HEK293 (cell line): ENCODE data around the gene RAP1GAP.

Experiments
- CTCF ChIA-PET: fragments of 350-600 bp; formaldehyde crosslinking; extraction: SDS; loops from one replicate; lab custom pipeline; 2021; ENCODE audit warnings: antibody characterized with exemption; lab: Yijun Ruan, JAX
- POLR2A ChIA-PET: fragments of 300-600 bp; formaldehyde crosslinking; extraction: SDS; loops from one replicate; lab custom pipeline; 2020; ENCODE audit warnings: antibody characterized with exemption, inconsistent platforms; lab: Yijun Ruan, JAX
- H3K27ac ChIP-seq: fragments of 200-500 bp; sonication (Bioruptor generic); 2 replicates; pipeline ENCODE4 v1.5.1; 2014; ENCODE audit warnings: low read depth, low read length, control low read depth, inconsistent platforms; ENCODE audit errors: extremely low read depth
- H3K36me3 ChIP-seq, 2 experiments: fragments of 200-500 bp in 1 of 2; sonication (Bioruptor generic) in 1 of 2; 1 replicate in 1 of 2; 2 replicates in 1 of 2; pipeline ENCODE4 v1.5.1; 2014 to 2017; ENCODE audit warnings: inconsistent platforms in 2 of 2, low read length in 2 of 2; ENCODE audit not compliant: control insufficient read depth in 2 of 2, insufficient read depth in 1 of 2
- H3K4me1 ChIP-seq: fragments of 200-500 bp; sonication (Bioruptor generic); 2 replicates; pipeline ENCODE4 v1.5.1; 2014; ENCODE audit warnings: mild to moderate bottlenecking, low read length, inconsistent platforms; ENCODE audit not compliant: control insufficient read depth, insufficient read depth
- H3K4me3 ChIP-seq: 2 replicates; pipeline ENCODE4 v1.5.1; 2011; ENCODE audit warnings: low read depth, mild to moderate bottlenecking, control low read depth, low read length, moderate library complexity
- H3K9me3 ChIP-seq: fragments of 200-500 bp; sonication (Bioruptor generic); 2 replicates; pipeline ENCODE4 v1.5.1; 2014; ENCODE audit warnings: low read depth, low read length, inconsistent platforms; ENCODE audit not compliant: control insufficient read depth, insufficient read depth
- BCL11A ChIP-seq: fragments of 450-650 bp; formaldehyde crosslinking; IDR thresholded peaks from 2 replicates; pipeline ENCODE4 v1.5.1; 2016; ENCODE audit warnings: low read depth, missing biosample characterization, missing genetic modification characterization
- ELK4 ChIP-seq: IDR thresholded peaks from 2 replicates; pipeline ENCODE4 v1.6.1; 2011; ENCODE audit warnings: mild to moderate bottlenecking, low read depth, low read length, borderline replicate concordance
- FEZF1 ChIP-seq: fragments of 450-650 bp; formaldehyde crosslinking; IDR thresholded peaks from 2 replicates; pipeline ENCODE4 v1.5.1; 2016; ENCODE audit warnings: missing biosample characterization, missing genetic modification characterization
- GLI4 ChIP-seq: fragments of 450-650 bp; formaldehyde crosslinking; IDR thresholded peaks from 2 replicates; pipeline ENCODE4 v1.5.1; 2016; ENCODE audit warnings: missing biosample characterization, missing genetic modification characterization
- OSR2 ChIP-seq: fragments of 450-650 bp; formaldehyde crosslinking; IDR thresholded peaks from 2 replicates; pipeline ENCODE4 v1.5.1; 2016; ENCODE audit warnings: missing biosample characterization, missing genetic modification characterization
- ZBTB21 ChIP-seq: fragments of 450-650 bp; formaldehyde crosslinking; IDR thresholded peaks from 2 replicates; pipeline ENCODE4 v1.5.1; 2017; ENCODE audit warnings: missing biosample characterization, missing genetic modification characterization
- ZBTB7A ChIP-seq: fragments of 450-650 bp; formaldehyde crosslinking; IDR thresholded peaks from 2 replicates; pipeline ENCODE4 v1.5.1; 2016; ENCODE audit warnings: low read depth, missing biosample characterization, missing genetic modification characterization
- ZFHX2 ChIP-seq: fragments of 450-650 bp; formaldehyde crosslinking; conservative IDR thresholded peaks from 2 replicates; pipeline ENCODE4 v1.5.1; 2016; ENCODE audit warnings: missing biosample characterization, missing genetic modification characterization
- ZFP41 ChIP-seq: fragments of 450-650 bp; formaldehyde crosslinking; IDR thresholded peaks from 2 replicates; pipeline ENCODE4 v1.5.1; 2016; ENCODE audit warnings: missing biosample characterization, missing genetic modification characterization, borderline replicate concordance
- ZNF133 ChIP-seq: fragments of 450-650 bp; formaldehyde crosslinking; IDR thresholded peaks from 2 replicates; pipeline ENCODE4 v1.5.1; 2016; ENCODE audit warnings: missing biosample characterization, missing genetic modification characterization
- ZNF157 ChIP-seq: fragments of 450-650 bp; formaldehyde crosslinking; IDR thresholded peaks from 2 replicates; pipeline ENCODE4 v1.5.1; 2016; ENCODE audit warnings: missing biosample characterization, missing genetic modification characterization
- ZNF19 ChIP-seq: fragments of 450-650 bp; formaldehyde crosslinking; IDR thresholded peaks from 2 replicates; pipeline ENCODE4; 2016; ENCODE audit warnings: missing biosample characterization, missing genetic modification characterization, low read depth
- ZNF2 ChIP-seq: fragments of 450-650 bp; formaldehyde crosslinking; IDR thresholded peaks from 2 replicates; pipeline ENCODE4 v1.5.1; 2016; ENCODE audit warnings: missing biosample characterization, missing genetic modification characterization
- ZNF23 ChIP-seq: fragments of 450-650 bp; formaldehyde crosslinking; IDR thresholded peaks from 2 replicates; pipeline ENCODE4 v1.5.1; 2016; ENCODE audit warnings: missing biosample characterization, missing genetic modification characterization, borderline replicate concordance
- ZNF292 ChIP-seq: fragments of 450-650 bp; formaldehyde crosslinking; IDR thresholded peaks from 2 replicates; pipeline ENCODE4 v1.5.1; 2016; ENCODE audit warnings: low read depth, missing biosample characterization, missing genetic modification characterization, borderline replicate concordance
- ZNF335 ChIP-seq: fragments of 450-650 bp; formaldehyde crosslinking; conservative IDR thresholded peaks from 2 replicates; pipeline ENCODE4 v1.5.1; 2016; ENCODE audit warnings: missing biosample characterization, missing genetic modification characterization
- ZNF433 ChIP-seq: fragments of 450-650 bp; formaldehyde crosslinking; IDR thresholded peaks from 2 replicates; pipeline ENCODE4 v1.5.1; 2016; ENCODE audit warnings: missing biosample characterization, missing genetic modification characterization, low read depth
- ZNF473 ChIP-seq: fragments of 450-650 bp; formaldehyde crosslinking; IDR thresholded peaks from 2 replicates; pipeline ENCODE4 v1.5.1; 2017; ENCODE audit warnings: missing biosample characterization, missing genetic modification characterization
- ZNF488 ChIP-seq: fragments of 450-650 bp; formaldehyde crosslinking; IDR thresholded peaks from 2 replicates; pipeline ENCODE4 v1.5.1; 2016; ENCODE audit warnings: missing biosample characterization, missing genetic modification characterization
- ZNF513 ChIP-seq: fragments of 450-650 bp; IDR thresholded peaks from 2 replicates; pipeline ENCODE4 v1.5.1; 2018; ENCODE audit warnings: missing biosample characterization, missing genetic modification characterization
- ZNF548 ChIP-seq: fragments of 450-650 bp; formaldehyde crosslinking; IDR thresholded peaks from 2 replicates; pipeline ENCODE4 v1.5.1; 2016; ENCODE audit warnings: missing biosample characterization, missing genetic modification characterization
- ZNF660 ChIP-seq: fragments of 450-650 bp; IDR thresholded peaks from 2 replicates; pipeline ENCODE4 v1.5.1; 2018; ENCODE audit warnings: missing biosample characterization, mild to moderate bottlenecking, missing genetic modification characterization
- ZNF76 ChIP-seq: fragments of 450-650 bp; formaldehyde crosslinking; IDR thresholded peaks from 2 replicates; pipeline ENCODE4; 2016; ENCODE audit warnings: low read depth, missing biosample characterization, missing genetic modification characterization, borderline replicate concordance
- ZSCAN18 ChIP-seq: fragments of 450-650 bp; formaldehyde crosslinking; IDR thresholded peaks from 2 replicates; pipeline ENCODE4 v1.5.1; 2016; ENCODE audit warnings: missing biosample characterization, missing genetic modification characterization
- ZSCAN4 ChIP-seq: fragments of 450-650 bp; formaldehyde crosslinking; IDR thresholded peaks from 2 replicates; pipeline ENCODE4 v1.5.1; 2017; ENCODE audit warnings: missing biosample characterization, missing genetic modification characterization

RAP1GAP gene

GRCh38 chr1:21550866-21551475 lies 118.2 kb downstream of the RAP1GAP start:
- POLR2A ChIA-PET: no interaction called here
- CTCF ChIA-PET: interaction anchor here (0.6 to 0.8 kb wide), 3 partner anchors 22 to 437 kb away, joined by 3 to 6 read pairs (median 4); no protein-coding TSS in a partner anchor

GRCh38 chr1:21550097-21550496 lies 119.1 kb downstream of the RAP1GAP start:
- no peak overlapping the region for H3K27ac ChIP-seq
- no peaks in the 10 kb centered on the region for H3K9me3 ChIP-seq
- POLR2A ChIA-PET: no interaction called here
- no peaks in the 10 kb centered on the region for H3K36me3 ChIP-seq
- no peak for TF ChIP-seq FEZF1 (tag by site-specific recombination)
- TF ChIP-seq ZNF433 (tag by site-specific recombination): no peak
- no peak for TF ChIP-seq BCL11A (tag by site-specific recombination)
- no peak for TF ChIP-seq ZNF335 (tag by site-specific recombination)
- no peak for TF ChIP-seq ZSCAN18
- TF ChIP-seq ZNF513: no peak
- no peak for TF ChIP-seq GLI4 (tag by site-specific recombination)
- no peak for TF ChIP-seq ZSCAN4 (tag by site-specific recombination)
- no peak for TF ChIP-seq ZBTB7A (tag by site-specific recombination)
- no peak for TF ChIP-seq ZNF473 (tag by site-specific recombination)
- TF ChIP-seq ZNF660: no peak
- TF ChIP-seq ZNF76: no peak
- TF ChIP-seq ZNF23 (tag by site-specific recombination): no peak
- TF ChIP-seq OSR2 (tag by site-specific recombination): no peak
- no peak for TF ChIP-seq ZNF19 (tag by site-specific recombination)
- TF ChIP-seq ZFHX2: no peak
- no peak for TF ChIP-seq ZNF292
- no peak for TF ChIP-seq ZNF133 (tag by site-specific recombination)
- no peak for TF ChIP-seq ELK4
- CTCF ChIA-PET: interaction anchor here (0.6 to 0.7 kb wide), 3 partner anchors 15 to 169 kb away, joined by 3 to 4 read pairs (median 4); no protein-coding TSS in a partner anchor
- no peak overlapping the region for H3K4me3 ChIP-seq
- H3K4me1 ChIP-seq: no peaks in the 10 kb centered on the region

More at GRCh38 chr1:21550866-21551475, 118.2 kb downstream of the RAP1GAP start:
- Histone ChIP-seq H3K36me3 (no peaks in the 10 kb centered on the region), H3K4me1 (no peaks in the 10 kb centered on the region), H3K4me3 (no peak overlapping the region), H3K9me3 (no peaks in the 10 kb centered on the region), H3K27ac (no peak overlapping the region)
- no peak for TF ChIP-seq ZNF2 (tag by site-specific recombination)
- no peak for TF ChIP-seq ZNF157 (tag by site-specific recombination)
- no peak for TF ChIP-seq ZFP41 (tag by site-specific recombination)
- TF ChIP-seq ZNF488 (tag by site-specific recombination): no peak
- no peak for TF ChIP-seq ZBTB21
- no peak for TF ChIP-seq ZNF548 (tag by site-specific recombination)
